Osteoblast (primary cell): ENCODE data around the gene TMEM238. TPM values are rescaled to one million over a fixed set of nuclear protein-coding genes. Genes with fewer than 3 reads are reported as not detected.

Source experiments
- DNase-seq: peaks from one replicate; pipeline ENCODE4 v3.0.0; 2011; ENCODE audit warnings: low spot score, mixed read lengths; ENCODE audit not compliant: insufficient read length; ENCODE audit errors: missing footprints
- H2AFZ ChIP-seq: 2 replicates; pipeline ENCODE4 v1.6.0; 2011; ENCODE audit warnings: mild to moderate bottlenecking, low read length
- H3K27ac ChIP-seq: 2 replicates; pipeline ENCODE4 v1.5.1; 2011; ENCODE audit warnings: mild to moderate bottlenecking, low read depth, low read length, moderate library complexity
- H3K27me3 ChIP-seq: 2 replicates; pipeline ENCODE4 v1.6.0; 2012; ENCODE audit warnings: mild to moderate bottlenecking, control low read depth, inconsistent platforms, low read length, moderate library complexity; ENCODE audit not compliant: insufficient read depth
- H3K36me3 ChIP-seq: 2 replicates; pipeline ENCODE4 v1.5.1; 2011; ENCODE audit warnings: mild to moderate bottlenecking, low read length, control low read depth, moderate library complexity; ENCODE audit not compliant: insufficient read depth
- H3K4me1 ChIP-seq: 2 replicates; pipeline ENCODE4 v1.5.1; 2011; ENCODE audit warnings: mild to moderate bottlenecking, low read length, control low read depth, moderate library complexity; ENCODE audit not compliant: insufficient read depth
- H3K4me2 ChIP-seq: 2 replicates; pipeline ENCODE4 v1.6.0; 2011; ENCODE audit warnings: mild to moderate bottlenecking, low read length; ENCODE audit not compliant: insufficient read depth
- H3K4me3 ChIP-seq: fragments of 200-600 bp; sonication (generic); 3 replicates; pipeline ENCODE4 v1.5.1; 2012; ENCODE audit warnings: mild to moderate bottlenecking, low read length, inconsistent platforms; ENCODE audit not compliant: insufficient read depth
- H3K79me2 ChIP-seq: 2 replicates; pipeline ENCODE4 v1.6.0; 2012; ENCODE audit warnings: mild to moderate bottlenecking, low read length, control low read depth, inconsistent platforms; ENCODE audit not compliant: insufficient read depth
- H3K9me3 ChIP-seq: 2 replicates; pipeline ENCODE4 v1.5.1; 2011; ENCODE audit warnings: low read depth, low read length, control low read depth
- H4K20me1 ChIP-seq: 2 replicates; pipeline ENCODE4 v1.6.0; 2012; ENCODE audit warnings: mild to moderate bottlenecking, low read length, control low read depth; ENCODE audit not compliant: insufficient read depth
- total RNA-seq: library from RNA; depleted of rRNA; stranded (reverse); fragments of >200 nt; gene quantifications from 2 replicates; pipeline ENCODE4 v1.2.3, GENCODE V29; 2012
- TF ChIP-seq, protein P1 (sequence below): IDR thresholded peaks from 2 replicates; pipeline ENCODE4 v1.5.1; 2011; ENCODE audit warnings: mild to moderate bottlenecking, low read depth, low read length, moderate library complexity; ENCODE audit errors: extremely low read depth

The TMEM238 gene
- total RNA-seq, 1 donor, result not detected

GRCh38 chr19:55365245-55365644 lies 18.8 kb downstream of the TMEM238 start:
- Histone ChIP-seq H3K36me3 (peaks cover 6% of the 10 kb centered on the region), H3K4me3 (no peak overlapping the region), H3K4me2 (no peak overlapping the region), H4K20me1 (no peaks in the 10 kb centered on the region), H3K9me3 (no peaks in the 10 kb centered on the region), H3K79me2 (no peaks in the 10 kb centered on the region), H3K27ac (no peak overlapping the region), H2AFZ (no peak overlapping the region), H3K4me1 (peaks cover 4% of the 10 kb centered on the region), H3K27me3 (no peaks in the 10 kb centered on the region)
- TF ChIP-seq, protein P1, sequence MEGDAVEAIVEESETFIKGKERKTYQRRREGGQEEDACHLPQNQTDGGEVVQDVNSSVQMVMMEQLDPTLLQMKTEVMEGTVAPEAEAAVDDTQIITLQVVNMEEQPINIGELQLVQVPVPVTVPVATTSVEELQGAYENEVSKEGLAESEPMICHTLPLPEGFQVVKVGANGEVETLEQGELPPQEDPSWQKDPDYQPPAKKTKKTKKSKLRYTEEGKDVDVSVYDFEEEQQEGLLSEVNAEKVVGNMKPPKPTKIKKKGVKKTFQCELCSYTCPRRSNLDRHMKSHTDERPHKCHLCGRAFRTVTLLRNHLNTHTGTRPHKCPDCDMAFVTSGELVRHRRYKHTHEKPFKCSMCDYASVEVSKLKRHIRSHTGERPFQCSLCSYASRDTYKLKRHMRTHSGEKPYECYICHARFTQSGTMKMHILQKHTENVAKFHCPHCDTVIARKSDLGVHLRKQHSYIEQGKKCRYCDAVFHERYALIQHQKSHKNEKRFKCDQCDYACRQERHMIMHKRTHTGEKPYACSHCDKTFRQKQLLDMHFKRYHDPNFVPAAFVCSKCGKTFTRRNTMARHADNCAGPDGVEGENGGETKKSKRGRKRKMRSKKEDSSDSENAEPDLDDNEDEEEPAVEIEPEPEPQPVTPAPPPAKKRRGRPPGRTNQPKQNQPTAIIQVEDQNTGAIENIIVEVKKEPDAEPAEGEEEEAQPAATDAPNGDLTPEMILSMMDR, result no peak
- no peak for DNase-seq

DNA sequence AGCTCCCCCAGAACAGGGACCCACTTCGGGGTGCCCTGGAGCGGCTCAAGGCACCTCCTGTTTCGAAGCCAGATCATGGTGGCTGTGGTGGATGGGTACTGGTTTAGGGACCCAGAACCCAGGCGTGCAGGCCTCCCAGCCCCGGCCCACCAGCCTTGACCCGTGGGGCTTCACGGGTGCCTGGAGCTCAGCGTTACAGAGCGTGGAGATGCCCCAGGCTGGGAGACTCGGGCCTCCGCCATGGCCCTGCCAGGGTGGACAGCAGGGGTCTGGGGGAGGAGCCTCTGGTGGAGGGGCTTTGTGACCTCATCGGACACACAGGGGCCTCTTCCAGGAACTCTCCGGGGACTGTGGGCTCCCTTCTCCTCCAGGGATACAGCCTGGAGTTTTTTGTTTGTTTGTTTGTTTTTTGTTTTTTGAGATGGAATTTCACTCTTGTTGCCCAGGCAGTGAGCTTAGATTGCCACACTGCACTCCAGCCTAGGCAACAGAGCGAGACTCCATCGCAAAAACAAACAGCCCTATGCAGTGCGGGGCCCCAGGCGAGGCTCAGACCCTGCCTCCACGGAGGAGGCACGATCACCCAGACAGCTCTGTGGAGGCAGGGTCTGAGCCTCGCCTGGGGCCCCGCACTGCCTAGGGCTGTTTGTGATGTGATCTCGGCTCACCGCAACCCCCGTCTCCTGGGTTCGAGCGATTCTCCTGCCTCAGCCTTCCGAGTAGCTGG lies 20.9 kb downstream of the TMEM238 start, which contains the start of gene GARIN5B:
GARIN5B (minus strand) TSS at position 271 of the 727 bp plus-strand sequence; CDS start at position 77, 194 bp downstream.
- H3K27ac ChIP-seq, result no peak within 1 kb of the TSS
- peaks cover 6% of the 10 kb centered on the region for H3K36me3 ChIP-seq
- H4K20me1 ChIP-seq, result no peaks in the 10 kb centered on the region
- no peaks in the 10 kb centered on the region for H3K79me2 ChIP-seq
- DNase-seq, result no peak
- no peaks in the 10 kb centered on the region for H3K4me1 ChIP-seq
- no peak within 1 kb of the TSS for H3K4me2 ChIP-seq
- TF ChIP-seq, protein P1, result no peak
- no peak within 1 kb of the TSS for H3K4me3 ChIP-seq
- H3K9me3 ChIP-seq, result no peaks in the 10 kb centered on the region
- H2AFZ ChIP-seq, result no peak within 1 kb of the TSS
- no peaks in the 10 kb centered on the region for H3K27me3 ChIP-seq

DNA sequence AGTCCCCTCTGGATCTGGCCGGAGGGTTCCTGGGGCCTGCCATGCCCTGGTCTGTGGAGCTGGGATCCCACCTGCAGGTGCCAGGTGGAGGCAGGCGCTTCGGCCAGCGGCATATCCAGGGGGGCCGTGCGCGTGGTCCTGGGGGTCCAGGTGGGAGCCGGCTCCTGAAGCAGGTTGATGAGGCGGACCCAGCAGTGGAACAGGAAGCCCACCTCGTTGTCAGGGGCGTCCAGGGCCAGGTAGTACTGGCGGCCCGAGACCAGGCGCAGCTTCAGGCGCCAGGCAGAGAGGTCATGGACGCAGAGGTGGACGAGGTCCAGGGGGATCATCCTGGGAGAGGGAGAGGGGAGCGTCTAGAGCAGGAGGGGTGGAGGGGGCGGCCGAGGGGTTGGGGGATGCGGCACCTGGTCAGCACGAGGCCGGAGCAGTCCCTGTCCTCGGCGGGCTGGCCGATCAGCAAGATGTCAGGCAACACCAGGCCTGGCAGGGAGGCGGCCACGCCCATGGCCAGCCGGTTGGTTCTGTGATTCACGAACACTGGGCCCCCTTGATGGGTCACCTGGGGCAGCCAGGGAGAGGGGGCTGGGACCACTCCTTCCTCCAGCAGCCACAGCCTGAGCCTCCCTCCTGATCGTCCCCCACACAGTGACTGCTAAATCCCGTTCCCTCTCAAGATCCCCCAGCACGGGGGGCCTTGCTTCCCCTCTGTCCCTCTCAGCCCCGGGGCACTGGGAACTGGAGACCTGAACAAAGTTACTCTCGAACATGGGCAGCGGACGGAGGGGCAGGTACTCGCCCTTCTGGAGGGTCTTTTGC lies 21.7 kb downstream of the TMEM238 start:
- no peaks in the 10 kb centered on the region for H3K9me3 ChIP-seq
- H2AFZ ChIP-seq, result no peak overlapping the region
- H3K27me3 ChIP-seq, result peaks cover under 1% of the 10 kb centered on the region
- no peaks in the 10 kb centered on the region for H4K20me1 ChIP-seq
- H3K79me2 ChIP-seq, result no peaks in the 10 kb centered on the region
- TF ChIP-seq, protein P1, result no peak
- H3K4me3 ChIP-seq, result no peak overlapping the region
- no peak overlapping the region for H3K4me2 ChIP-seq
- peaks cover 6% of the 10 kb centered on the region for H3K36me3 ChIP-seq
- H3K27ac ChIP-seq, result no peak overlapping the region
- no peak for DNase-seq
- H3K4me1 ChIP-seq, result no peaks in the 10 kb centered on the region

DNA sequence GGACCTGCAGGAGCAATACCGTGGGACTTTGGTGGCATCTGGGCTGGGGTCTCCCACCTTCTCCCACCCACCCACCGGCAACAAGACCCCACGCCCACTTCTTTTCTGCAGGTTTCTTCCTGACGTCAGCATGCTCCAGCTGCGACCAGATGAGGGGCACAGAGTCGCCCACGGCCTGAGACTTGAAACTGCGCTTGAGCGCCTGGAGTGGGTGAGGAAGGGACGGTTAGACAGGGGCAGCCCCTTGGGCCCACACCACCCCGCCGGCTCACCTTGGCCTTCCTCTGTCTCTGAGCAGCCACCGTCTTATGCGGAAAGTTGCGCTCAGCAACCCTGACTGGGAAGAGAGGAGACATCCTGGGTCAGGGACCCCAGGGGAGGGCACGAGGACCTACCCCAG lies 23.2 kb downstream of the TMEM238 start:
- Histone ChIP-seq H2AFZ (no peak overlapping the region), H4K20me1 (no peaks in the 10 kb centered on the region), H3K27ac (no peak overlapping the region), H3K27me3 (peaks cover 13% of the 10 kb centered on the region), H3K4me3 (no peak overlapping the region), H3K9me3 (no peaks in the 10 kb centered on the region), H3K4me2 (no peak overlapping the region), H3K4me1 (no peaks in the 10 kb centered on the region), H3K36me3 (no peaks in the 10 kb centered on the region), H3K79me2 (no peaks in the 10 kb centered on the region)
- no peak for DNase-seq
- TF ChIP-seq, protein P1, result no peak
